HG03575 (cell line): ENCODE results near the gene REEP3.
"Not testable (repeated sequence)": the region's sequence is repeated elsewhere in the genome, so short reads cannot be mapped to it uniquely, and the experiment has no call there.

ENCODE experiments used
- ATAC-seq: cut with Tn5 transposase; IDR thresholded peaks from one replicate; pipeline ENCODE4 v1.9.1; 2021; ENCODE audit not compliant: unreplicated experiment, insufficient number of reproducible peaks, low FRiP score; ENCODE audit errors: extremely low read depth

REEP3 gene

DNA sequence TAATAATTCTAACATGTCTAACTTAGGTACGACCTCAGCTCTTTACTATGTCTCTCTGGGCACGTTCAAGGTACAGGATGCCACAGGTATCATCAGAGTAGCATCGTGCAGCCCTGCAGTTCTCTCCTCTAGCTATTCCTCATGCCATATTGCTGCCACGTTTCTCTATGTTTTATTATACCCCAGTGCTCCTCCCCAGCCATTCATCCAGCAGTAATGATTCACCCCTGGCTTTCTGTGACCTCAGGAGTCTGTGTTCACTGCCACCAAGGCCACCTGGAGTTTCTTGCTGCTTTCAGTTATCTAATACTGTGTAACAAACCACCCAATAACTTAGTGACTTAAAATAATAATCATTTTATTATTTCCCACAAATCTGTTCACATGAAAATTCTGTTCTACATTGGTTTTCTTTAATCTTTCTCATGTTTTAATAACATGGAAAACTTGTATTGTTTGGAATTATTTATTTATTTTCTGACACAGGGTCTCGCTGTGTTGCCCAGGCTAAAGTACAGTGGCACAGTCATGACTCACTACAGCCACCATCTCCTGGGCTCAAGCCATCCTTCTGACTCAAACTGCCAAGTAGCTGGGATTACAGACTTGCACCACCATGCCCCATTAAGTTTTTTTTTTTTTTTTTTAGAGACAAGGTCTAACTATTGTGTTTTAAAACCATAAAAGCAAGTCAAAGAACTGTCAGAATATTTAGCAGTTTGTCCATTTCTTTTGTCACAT lies 21.8 kb downstream of the REEP3 start:
- ATAC-seq = no peak

DNA sequence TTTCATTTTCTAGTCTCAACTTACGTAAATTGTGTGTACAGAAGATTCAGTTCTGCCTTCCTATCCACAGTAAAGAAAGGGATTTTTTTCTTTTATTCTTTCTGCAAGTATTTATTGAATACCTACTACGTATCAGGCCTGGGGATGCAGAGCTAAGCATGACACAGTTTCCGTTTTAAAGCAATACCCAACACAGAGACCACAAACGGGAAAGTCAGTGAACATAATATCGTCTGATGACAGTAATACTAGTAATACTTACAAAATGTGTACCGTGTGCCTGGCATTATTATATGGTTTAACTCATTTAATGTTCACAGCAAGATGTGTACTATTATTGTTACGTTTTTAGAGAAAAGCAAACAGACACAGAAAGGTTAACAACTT lies 22.4 kb downstream of the REEP3 start:
- no peak for ATAC-seq

DNA sequence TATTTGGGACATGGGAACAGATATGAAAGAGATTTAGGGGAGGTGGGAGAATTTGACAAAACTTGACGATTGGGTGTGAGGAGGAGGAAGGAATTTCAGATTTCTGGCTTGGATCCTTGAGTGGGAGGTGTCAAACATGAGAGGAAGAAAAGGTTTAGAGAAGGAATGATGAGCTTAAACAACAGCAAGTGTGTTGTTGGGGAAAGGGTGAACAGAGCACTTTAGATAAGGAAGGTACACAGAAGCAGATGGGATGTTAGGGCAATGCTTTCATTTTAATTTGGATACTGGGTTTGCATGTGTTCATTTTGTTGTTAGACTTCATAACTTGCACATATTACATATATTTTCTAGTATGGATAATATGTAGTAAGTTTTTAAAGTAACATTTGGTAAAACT lies 23.2 kb downstream of the REEP3 start:
- ATAC-seq = no peak

DNA sequence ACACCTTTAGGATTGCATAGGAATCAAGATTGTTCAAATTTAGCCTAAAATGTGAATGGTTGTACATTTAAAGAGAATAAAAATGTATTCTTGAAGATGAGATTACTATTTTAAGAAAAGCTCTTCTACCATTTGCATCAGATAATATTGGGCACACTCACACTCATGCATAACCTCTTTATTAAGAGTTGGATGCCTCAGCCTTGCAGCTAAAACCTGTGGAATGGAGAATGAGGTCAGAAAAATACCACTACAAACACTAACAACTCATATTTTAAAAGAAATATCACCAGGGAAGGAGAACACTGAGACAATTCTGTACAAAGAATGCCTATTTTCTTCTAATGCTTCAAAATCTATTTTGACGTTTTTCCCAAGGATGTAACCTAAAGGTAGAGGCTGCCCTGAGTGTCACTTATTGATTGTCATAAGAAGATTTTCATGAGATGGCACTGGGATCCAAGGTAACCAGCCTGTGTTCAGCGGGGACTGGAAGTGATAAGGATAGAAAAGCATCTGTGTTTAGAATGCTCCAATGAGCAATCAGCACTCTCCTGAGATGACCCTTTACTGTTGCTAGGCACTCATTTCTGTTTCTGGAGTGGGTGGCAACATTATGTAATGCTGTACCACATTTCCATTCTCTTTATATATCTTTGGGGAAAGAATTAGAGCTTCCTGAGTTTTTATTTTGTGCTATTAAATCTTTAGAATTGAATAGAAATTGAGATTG lies 26.6 kb downstream of the REEP3 start:
- ATAC-seq = no peak

DNA sequence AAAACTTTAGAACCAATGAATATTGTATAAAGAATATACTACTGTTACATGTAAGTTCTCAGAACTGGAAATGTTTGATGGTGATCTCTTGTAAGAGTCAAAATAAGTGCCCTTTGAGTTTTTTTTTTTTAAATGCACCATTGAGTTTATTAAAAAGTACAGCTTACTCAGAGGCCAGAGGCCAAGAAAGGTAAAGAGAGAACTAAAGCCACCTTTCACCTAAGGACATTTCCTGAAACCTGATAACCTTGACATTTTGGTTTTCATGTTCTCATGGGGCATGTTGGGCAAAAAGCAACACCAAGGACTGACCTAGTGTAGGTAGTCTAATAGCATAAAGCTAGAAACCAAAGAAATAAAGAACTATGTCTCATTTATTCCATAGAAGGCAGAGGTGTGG lies 27.7 kb downstream of the REEP3 start:
- no peak for ATAC-seq

DNA sequence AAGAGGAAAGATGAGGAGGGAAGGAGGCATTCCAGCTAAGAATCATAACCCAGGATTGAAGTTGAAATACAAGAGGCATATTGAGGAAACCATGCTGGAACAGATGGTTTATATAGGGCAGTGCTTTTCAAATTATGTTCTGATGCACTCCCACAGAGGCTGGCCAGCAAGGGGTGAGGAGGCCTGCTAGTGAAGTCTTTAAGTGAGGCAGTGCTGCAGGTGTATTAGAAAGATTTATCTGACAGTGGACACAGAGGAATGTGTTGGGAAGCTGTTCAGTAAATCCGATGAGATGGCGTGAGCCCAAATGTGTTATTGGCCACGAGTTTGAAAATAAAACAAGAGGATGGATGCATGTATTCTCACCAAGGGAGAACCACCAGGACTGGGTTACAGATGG lies 28.6 kb downstream of the REEP3 start:
- no peak for ATAC-seq

DNA sequence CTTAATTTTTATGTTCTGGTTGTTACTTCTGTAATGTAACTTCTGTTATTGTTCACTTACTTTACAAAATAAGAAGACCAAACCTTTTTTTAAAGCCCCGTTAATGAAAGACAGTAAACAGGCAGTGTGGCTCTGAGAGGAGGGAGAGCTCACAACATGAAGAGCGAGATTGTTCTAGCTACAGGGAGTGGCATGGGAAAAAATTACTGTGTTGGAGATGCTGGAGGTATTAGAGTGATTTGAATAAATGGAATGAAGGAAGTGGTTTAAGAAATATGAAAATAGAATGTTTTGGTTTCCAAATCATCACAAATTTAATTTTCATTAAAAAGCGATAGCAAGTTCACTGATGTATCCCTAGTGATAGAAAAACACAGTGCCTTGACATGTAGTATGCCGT lies 31.8 kb downstream of the REEP3 start:
- no peak for ATAC-seq

DNA sequence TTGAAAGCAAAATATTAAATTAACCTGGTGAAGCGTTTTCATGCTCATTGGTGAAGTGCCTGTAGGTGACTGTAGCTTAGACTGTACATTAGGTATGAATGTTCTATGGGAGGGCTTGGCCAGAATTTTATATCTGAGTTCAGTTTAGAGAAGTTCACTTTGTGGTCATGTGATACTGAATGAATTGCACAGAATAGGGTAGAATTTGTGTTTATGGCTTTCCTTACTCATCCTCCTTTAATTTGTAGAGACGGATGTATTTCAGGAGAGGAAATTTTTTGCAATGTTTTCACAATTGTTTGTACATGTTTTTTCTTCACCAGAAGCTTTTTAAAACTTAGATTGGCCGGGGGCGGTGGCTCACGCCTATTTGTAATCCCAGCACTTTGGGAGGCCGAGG lies 32.3 kb downstream of the REEP3 start:
- no peak for ATAC-seq

DNA sequence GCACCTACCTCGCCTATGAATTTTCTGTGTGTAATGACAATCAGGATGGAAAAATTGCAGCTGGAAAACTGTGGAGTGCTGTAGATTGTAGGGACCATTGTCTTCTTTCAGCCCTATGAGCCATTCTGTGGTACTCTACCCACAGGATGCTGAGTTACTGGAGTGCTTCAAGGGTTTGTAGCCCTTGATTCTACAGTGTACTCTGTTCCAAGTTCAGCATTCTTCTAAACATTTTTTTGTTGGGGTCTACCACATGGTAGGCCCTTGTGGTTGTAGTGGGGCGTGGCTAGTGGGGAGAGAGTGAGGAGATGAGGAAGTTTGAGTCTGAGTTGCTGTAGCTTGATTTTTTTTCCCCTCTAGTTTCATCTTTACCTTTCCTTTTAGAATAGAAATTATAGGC lies 33.5 kb downstream of the REEP3 start:
- ATAC-seq = no peak

DNA sequence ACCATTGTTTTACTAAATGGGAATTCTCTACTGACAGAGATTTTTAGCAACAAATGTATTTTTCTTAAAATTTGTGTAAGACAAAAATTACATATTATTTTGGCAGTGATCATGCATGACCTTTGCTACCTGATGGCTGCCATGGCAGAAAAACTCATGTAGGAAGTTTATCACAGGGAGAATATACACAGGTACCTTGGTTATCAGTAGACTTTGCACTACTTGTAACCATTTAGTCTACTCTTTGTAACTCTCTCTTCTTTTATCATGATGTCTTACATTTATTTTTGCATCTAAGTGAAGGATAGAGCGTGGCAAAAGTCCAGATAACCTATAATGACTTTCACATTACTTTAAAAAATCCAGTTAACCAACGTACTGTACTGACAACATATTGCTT lies 34.1 kb downstream of the REEP3 start:
- no peak for ATAC-seq

DNA sequence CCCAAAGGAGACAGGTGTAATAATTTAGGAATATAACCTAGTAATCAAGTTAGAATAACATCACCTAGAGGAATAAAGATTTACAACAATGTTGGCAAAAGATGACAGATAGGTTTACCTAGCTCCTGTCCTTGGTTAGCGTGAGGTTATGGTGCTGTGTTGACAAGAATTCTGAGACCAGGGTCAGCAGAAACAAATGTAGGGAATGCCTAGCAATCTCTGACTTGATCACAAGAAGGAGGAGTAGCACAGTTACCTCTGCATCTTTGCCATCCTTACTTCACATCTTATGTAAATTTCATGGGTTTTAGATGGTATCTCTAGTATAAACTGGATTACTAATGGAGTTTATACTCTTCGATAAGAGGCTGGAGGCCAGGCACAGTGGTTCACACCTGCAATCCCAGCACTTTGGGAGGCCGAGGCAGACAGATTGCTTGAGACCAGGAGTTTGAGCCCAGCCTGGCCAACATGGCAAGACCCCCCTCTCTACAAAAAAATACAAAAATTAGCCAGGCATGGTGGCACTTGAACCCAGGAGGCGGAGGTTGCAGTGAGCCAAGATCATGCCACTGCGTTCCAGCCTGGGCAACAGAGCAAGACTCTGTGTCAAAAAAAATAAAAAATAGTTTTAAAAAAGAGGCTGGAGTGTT lies 37.1 kb downstream of the REEP3 start:
- no peak for ATAC-seq

DNA sequence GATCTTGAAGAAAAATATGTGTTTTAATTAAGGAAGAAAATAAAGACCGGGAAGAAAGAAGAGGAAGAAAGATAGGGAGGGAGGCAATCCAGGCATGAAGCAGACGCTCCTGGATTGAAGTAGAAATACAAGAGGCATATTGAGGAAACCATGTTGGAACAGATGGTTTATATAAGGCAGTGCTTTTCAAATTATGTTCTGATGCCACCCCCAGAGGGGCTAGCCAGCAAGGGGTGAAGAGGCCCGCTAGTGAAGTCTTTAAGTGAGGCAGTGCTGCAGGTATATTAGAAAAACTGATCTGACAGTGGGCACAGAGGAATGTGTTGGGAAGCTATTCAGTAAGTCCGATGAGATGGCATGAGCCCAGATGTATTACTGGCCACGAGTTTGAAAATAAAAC lies 40.1 kb downstream of the REEP3 start:
- no peak for ATAC-seq

DNA sequence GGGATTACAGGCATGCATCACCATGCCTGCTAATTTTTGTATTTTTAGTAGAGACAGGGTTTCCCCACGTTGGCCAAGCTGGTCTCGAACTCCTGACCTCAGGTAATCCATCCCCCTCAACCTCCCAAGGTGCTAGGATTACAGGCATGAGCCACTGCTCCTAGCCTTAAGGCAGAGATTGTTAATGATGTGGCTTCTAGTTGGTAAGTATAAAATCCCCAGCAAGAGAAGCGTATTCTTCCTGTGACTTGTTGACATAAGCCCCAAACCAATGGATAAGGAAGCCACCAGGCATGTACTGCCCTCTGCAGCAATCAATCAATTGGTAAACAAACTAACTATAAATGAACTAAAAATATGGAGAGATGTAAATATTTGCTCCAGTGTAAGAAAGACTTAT lies 41.2 kb downstream of the REEP3 start:
- ATAC-seq = no peak

DNA sequence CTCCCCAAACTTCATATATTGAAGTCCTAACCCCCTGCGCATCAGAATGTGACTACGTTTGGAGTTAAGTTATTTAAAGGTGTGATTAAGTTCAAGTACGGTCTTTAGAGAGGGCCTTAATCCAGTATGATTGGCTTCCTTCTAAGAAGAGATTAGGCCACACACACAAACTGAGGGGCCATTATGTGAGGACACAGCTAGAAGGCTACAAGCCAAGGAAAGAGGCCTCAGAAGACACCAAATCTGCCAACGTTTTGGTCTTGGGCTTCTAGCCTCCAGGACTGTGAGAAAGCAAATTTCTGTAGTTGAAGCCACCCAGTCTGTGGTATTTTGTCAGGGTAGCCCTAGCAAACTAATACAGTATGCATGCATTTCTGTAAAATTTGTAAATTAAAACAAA lies 41.7 kb downstream of the REEP3 start:
- no peak for ATAC-seq

DNA sequence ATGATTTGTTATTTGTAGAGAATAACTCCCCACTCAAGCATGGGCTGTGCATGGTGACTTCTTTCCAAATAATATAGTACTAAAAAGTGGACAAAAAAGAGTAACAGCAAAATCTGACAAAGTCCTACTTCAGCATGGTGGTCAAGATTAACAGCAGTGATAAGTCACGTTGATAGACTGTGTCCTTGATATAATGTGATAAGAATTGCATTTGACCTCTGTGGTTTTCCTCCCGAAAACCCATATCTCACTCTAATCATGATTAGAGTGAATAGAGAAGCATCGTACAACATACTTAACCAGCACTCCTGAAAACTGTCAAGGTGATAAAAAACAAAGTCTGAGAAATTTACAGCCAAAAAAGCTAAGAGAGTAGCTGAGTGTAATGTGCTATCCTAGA lies 42.4 kb downstream of the REEP3 start:
- no peak for ATAC-seq

DNA sequence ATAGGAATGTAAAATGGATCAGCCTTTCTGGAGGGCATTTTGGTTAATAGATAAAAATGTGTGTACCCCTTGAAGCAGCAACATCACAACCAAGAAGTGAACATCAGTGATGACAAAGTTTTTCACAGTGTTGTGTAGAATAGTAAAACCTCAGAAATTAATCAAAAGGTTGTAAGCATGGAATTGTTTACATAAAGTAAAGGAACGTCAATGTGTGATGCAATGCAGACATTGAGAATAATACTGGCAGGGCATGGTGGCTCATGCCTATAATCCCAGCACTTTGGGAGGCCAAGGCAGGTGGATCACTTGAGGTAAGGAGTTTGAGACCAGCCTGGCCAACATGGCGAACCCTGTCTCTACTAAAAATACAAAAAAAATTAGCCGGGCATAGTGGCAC lies 43.5 kb downstream of the REEP3 start:
- not testable (repeated sequence) for ATAC-seq

DNA sequence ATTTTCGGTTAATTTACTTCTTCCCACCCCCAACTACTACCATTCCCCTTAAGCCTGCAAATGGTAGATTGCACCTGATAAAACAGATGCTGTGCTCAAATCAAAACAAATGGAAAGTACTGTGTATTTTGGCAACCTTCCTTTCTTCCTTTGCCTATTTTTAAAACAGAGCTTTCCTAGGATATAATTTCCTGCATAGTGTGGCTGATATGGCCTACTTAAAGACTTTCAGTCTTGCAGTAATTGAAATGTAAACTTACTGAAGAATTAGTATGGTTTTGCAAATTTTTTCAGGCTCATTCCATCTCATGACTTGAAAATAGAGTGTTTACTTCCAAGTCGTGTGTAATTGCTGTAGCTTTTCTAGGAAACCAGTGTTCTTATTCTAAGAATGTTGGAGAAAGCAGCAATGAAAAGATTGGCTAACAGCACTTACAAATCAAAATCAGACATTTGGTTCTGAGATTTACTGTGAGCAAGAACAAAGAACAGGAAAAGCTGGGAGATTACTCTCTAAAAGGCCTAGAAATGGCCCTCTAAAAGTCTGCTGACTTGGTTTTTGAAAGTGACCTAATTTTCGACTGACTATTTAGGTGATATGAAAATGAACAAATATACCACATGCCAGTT lies 52.0 kb downstream of the REEP3 start:
- no peak for ATAC-seq

DNA sequence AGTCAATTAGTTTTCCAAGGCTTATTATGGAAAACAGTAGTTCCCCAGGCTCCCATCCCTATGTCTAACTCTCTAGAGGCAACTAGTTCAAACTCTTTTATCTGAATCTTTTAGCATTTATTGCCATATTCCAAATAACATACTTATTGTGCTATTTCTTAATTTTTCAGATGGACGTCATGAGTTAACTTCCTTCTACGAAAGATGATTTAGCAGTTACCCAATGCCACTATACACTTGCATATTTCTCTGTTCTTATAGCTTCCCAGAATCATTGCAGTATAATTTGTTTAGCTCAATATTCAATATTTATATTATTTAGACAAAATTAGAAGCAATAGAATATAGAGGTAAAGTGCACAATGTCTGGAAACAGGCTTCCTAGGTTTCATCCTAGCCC lies 52.8 kb downstream of the REEP3 start:
- no peak for ATAC-seq

DNA sequence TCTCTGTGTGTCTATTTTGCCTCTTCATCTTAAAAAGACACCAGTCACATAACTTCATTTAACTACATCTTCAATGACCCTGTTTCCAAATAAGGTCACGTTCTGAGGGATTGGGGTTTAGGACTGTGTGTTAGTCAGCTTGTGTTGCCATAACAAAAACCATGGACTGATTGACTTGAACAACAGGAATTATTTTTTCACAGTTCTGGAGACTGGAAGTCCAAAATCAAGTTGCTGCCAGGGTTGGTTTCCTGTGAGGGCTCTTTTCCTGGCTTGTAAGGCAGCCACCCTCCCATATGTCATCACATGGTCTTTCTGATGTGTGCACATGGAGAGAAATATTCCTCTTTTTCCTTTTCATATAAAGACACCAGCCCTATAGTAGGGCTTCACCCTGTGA lies 55.3 kb downstream of the REEP3 start:
- ATAC-seq = no peak

DNA sequence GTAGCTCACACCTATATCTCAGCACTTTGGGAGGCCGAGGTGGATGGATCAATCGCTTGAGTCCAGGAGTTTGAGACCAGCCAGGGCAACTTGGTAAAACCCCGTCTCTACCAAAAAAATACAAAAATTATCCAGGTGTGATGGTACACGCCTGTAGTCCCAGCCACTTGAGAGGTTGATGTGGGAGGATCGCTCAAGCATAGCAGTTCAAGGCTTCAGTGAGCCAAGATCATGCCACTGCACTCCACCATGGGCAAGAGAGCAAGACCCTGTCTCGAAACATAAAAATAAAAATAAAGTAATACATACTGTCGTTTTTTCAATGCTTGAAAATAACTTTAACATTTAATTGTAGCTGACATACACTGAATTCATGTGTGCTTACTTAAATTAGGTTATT lies 57.3 kb downstream of the REEP3 start:
- ATAC-seq = no peak
